PC-9 (cell line): ENCODE measurements around the gene ACSF2. TPM values are rescaled to one million over a fixed set of nuclear protein-coding genes. Genes with fewer than 3 reads are reported as not detected.

Experiments
- BruUV-seq: library from RNA; stranded (reverse); fragments of 400-500 nt; replicated peaks from 2 replicates; lab custom pipeline; 2021; lab: Mats Ljungman, UMichigan
- CTCF ChIA-PET: fragments of 300-600 bp; sonication (Branson Sonifier 250); formaldehyde crosslinking; loops from one replicate; lab custom pipeline; 2022; ENCODE audit warnings: antibody characterized with exemption; lab: Charles Lee
- POLR2A ChIA-PET: fragments of 300-600 bp; sonication (Branson Sonifier 250); formaldehyde crosslinking; loops from one replicate; lab custom pipeline; 2022; ENCODE audit warnings: antibody characterized with exemption; ENCODE audit not compliant: unreplicated experiment; lab: Charles Lee
- DNase-seq, 2 experiments: peaks; one replicate each; pipeline versions ENCODE4 v3.0.0 to v3.0.0-alpha.2; 2015 to 2022; ENCODE audit warnings: mixed read lengths in 1 of 2
- H2AFZ ChIP-seq: fragments of 200-600 bp; sonication (generic); 2 replicates; pipeline ENCODE4 v1.8.1; 2017; ENCODE audit warnings: antibody characterized with exemption
- H3F3A ChIP-seq: fragments of 200-600 bp; sonication (generic); 2 replicates; pipeline ENCODE4 v1.8.1; 2017; ENCODE audit warnings: antibody characterized with exemption, mild to moderate bottlenecking, low read depth; ENCODE audit not compliant: insufficient read depth
- H3K27ac ChIP-seq: fragments of 200-600 bp; sonication (generic); 2 replicates; pipeline ENCODE4 v1.6.1; 2016; ENCODE audit warnings: mixed run types
- H3K27me3 ChIP-seq: fragments of 200-600 bp; sonication (generic); 2 replicates; pipeline ENCODE4 v1.6.1; 2016; ENCODE audit warnings: low read depth, mixed run types; ENCODE audit not compliant: insufficient read depth
- H3K36me3 ChIP-seq: fragments of 200-600 bp; sonication (generic); 2 replicates; pipeline ENCODE4 v1.6.1; 2016; ENCODE audit warnings: low read depth, mixed run types
- H3K4me1 ChIP-seq: fragments of 200-600 bp; sonication (generic); replicated peaks from 2 replicates; pipeline ENCODE4 v1.6.1; 2016; ENCODE audit warnings: mixed run types; ENCODE audit not compliant: insufficient read depth
- H3K4me2 ChIP-seq: fragments of 200-600 bp; sonication (generic); 2 replicates; pipeline ENCODE4 v1.6.1; 2017; ENCODE audit warnings: mixed run types
- H3K4me3 ChIP-seq: fragments of 200-600 bp; sonication (generic); 2 replicates; pipeline ENCODE4 v1.6.1; 2016; ENCODE audit warnings: mixed run types
- H3K79me2 ChIP-seq: fragments of 200-600 bp; sonication (generic); 2 replicates; pipeline ENCODE4 v1.6.1; 2017; ENCODE audit warnings: low read depth, mixed run types
- H3K9me2 ChIP-seq: fragments of 200-600 bp; sonication (generic); 2 replicates; pipeline ENCODE4 v1.8.1; 2017; ENCODE audit warnings: mild to moderate bottlenecking; ENCODE audit not compliant: insufficient read depth
- H3K9me3 ChIP-seq: fragments of 200-600 bp; sonication (generic); 2 replicates; pipeline ENCODE4 v1.8.1; 2016; ENCODE audit warnings: low read depth; ENCODE audit not compliant: insufficient read depth
- H4K20me1 ChIP-seq: fragments of 200-600 bp; sonication (generic); 2 replicates; pipeline ENCODE4 v1.8.1; 2017; ENCODE audit not compliant: insufficient read depth
- CTCF ChIP-seq: fragments of 200-600 bp; sonication (generic); conservative IDR thresholded peaks from 2 replicates; pipeline ENCODE4 v1.6.1; 2017; ENCODE audit warnings: mixed run types, antibody characterized with exemption, mild to moderate bottlenecking, moderate library complexity
- EZH2 ChIP-seq: fragments of 200-600 bp; sonication (generic); IDR thresholded peaks from 2 replicates; pipeline ENCODE4 v1.8.0; 2017; ENCODE audit warnings: antibody characterized with exemption, low read depth
- intact Hi-C: fragments of 100-400 bp; cut with micrococcal nuclease; formaldehyde crosslinking; loops from one replicate; pipeline ENCODE4 v1.10.0; 2022; ENCODE audit not compliant: unreplicated experiment
- total RNA-seq: library from RNA; stranded (reverse); gene quantifications from 2 replicates; pipeline ENCODE4 v1.2.3, GENCODE V29; 2021

ACSF2 gene
- total RNA-seq, 1 experiment from 2014 or later = 154 TPM

GRCh38 chr17:50495217-50495823 lies 69.3 kb downstream of the ACSF2 start:
- Histone ChIP-seq H3K27me3 (no peaks in the 10 kb centered on the region), H2AFZ (no peak overlapping the region), H4K20me1 (no peaks in the 10 kb centered on the region), H3K4me1 (peaks cover 27% of the 10 kb centered on the region), H3F3A (peaks cover 18% of the 10 kb centered on the region; the same call in 1 of the 2 replicates), H3K4me3 (no peak overlapping the region), H3K4me2 (no peak overlapping the region), H3K9me2 (no peaks in the 10 kb centered on the region), H3K9me3 (no peaks in the 10 kb centered on the region), H3K79me2 (no peaks in the 10 kb centered on the region), H3K27ac (no peak overlapping the region), H3K36me3 (no peaks in the 10 kb centered on the region)
- intact Hi-C loops = no loop called here
- BruUV-seq = no TSS peak
- POLR2A ChIA-PET = no interaction called here
- CTCF ChIA-PET = interaction anchor here (0.7 kb wide), 1 partner anchor 364 kb away, joined by 3 read pairs; no protein-coding TSS in a partner anchor
- TF ChIP-seq EZH2 (no peak), CTCF (no peak)
- DNase-seq = no peak

- no TSS peak for BruUV-seq
- POLR2A ChIA-PET = no interaction called here
- Histone ChIP-seq H3K27ac (no peak overlapping the region), H3K4me1 (peaks cover 27% of the 10 kb centered on the region), H3K9me3 (no peaks in the 10 kb centered on the region), H3K4me3 (no peak overlapping the region), H3K79me2 (no peaks in the 10 kb centered on the region), H3F3A (peaks cover 18% of the 10 kb centered on the region; the same call in 1 of the 2 replicates), H3K4me2 (no peak overlapping the region), H4K20me1 (no peaks in the 10 kb centered on the region), H3K36me3 (no peaks in the 10 kb centered on the region), H3K9me2 (no peaks in the 10 kb centered on the region), H2AFZ (no peak overlapping the region), H3K27me3 (no peaks in the 10 kb centered on the region)
- TF ChIP-seq EZH2 = no peak
- no peak for TF ChIP-seq CTCF
- intact Hi-C loops = no loop called here
- no peak for DNase-seq
- CTCF ChIA-PET = interaction anchor here (0.7 kb wide), 1 partner anchor 365 kb away, joined by 3 read pairs; no protein-coding TSS in a partner anchor
Observed at GRCh38 chr17:50495918-50496317, 69.9 kb downstream of the ACSF2 start.

- ChIA-PET POLR2A (no interaction called here), CTCF (interaction anchor here (0.8 kb wide), 1 partner anchor 35 kb away, joined by 4 read pairs; no protein-coding TSS in a partner anchor)
- intact Hi-C loops = loop anchor here (1.0 kb wide), 1 partner anchor 11 kb away; no protein-coding TSS in a partner anchor
- Histone ChIP-seq H3K4me3 (no peak overlapping the region), H3K27ac (peak overlapping the region; percentile 14), H3K9me3 (no peaks in the 10 kb centered on the region), H3F3A (peaks cover 18% of the 10 kb centered on the region; the same call in 1 of the 2 replicates), H3K4me1 (peaks cover 30% of the 10 kb centered on the region), H3K4me2 (peak overlapping the region; percentile 41), H3K27me3 (no peaks in the 10 kb centered on the region), H4K20me1 (no peaks in the 10 kb centered on the region), H3K9me2 (no peaks in the 10 kb centered on the region), H3K36me3 (no peaks in the 10 kb centered on the region), H2AFZ (no peak overlapping the region), H3K79me2 (no peaks in the 10 kb centered on the region)
- BruUV-seq = no TSS peak
- DNase-seq = peak; percentile 64 to 88
- TF ChIP-seq CTCF = no peak
- TF ChIP-seq EZH2 = no peak
Observed at GRCh38 chr17:50498021-50498874, 72.2 kb downstream of the ACSF2 start.
